ENCODE data around the gene ZMYM2.

DNA sequence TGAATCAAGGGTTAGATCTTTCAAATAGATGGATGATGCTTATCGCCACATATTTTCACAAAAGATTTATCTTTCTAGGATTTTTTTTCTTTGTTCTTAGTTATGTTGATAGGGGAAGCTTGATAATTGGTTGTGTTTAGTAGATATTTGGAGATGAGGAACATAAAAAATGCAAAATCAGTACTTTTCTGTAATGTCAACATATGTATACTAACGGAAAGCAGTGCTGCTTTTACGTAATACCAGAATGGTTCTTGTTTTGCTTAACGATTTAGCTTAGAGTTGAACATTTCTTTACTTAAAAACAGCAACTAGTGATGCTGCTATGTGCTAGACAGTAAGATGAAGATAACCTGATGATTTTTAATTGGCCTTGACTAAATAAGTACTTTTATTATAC, 3.0 kb downstream of the ZMYM2 start:
- TF ChIP-seq POLR2A (IDR thresholded peaks at IDR 0.05; ENCODE audit: low read depth, low read length): no peak
- no peak for TF ChIP-seq POLR2AphosphoS5 (IDR thresholded peaks at IDR 0.05; ENCODE audit: low read depth, low read length)

Measured in GM12892 (cell line).